Liver (tissue), 9 donors: ENCODE data around the gene ALK. TPM values are rescaled to one million over a fixed set of nuclear protein-coding genes. Genes with fewer than 3 reads are reported as not detected.

Experiments
- DNase-seq: peaks from one replicate; pipeline ENCODE4 v3.0.0-alpha.2; 2017; ENCODE audit warnings: low spot score
- H3K27ac ChIP-seq, 2 donors: one replicate each; pipeline ENCODE4 v1.7.0; 2013; ENCODE audit warnings: inconsistent platforms in 2 of 2, low read length in 2 of 2, control low read depth in 1 of 2, low read depth in 1 of 2, mild to moderate bottlenecking in 1 of 2
- H3K27me3 ChIP-seq, 4 donors: one replicate each; pipeline versions ENCODE4 v1.6.1 to v1.7.0; 2013; ENCODE audit warnings: low read length in 3 of 4, inconsistent platforms in 1 of 4, mild to moderate bottlenecking in 1 of 4, moderate library complexity in 1 of 4; ENCODE audit not compliant: control insufficient read depth in 4 of 4, insufficient read depth in 4 of 4
- H3K36me3 ChIP-seq, 4 donors: one replicate each; pipeline versions ENCODE4 v1.6.1 to v1.7.0; 2013; ENCODE audit warnings: low read length in 3 of 4, mild to moderate bottlenecking in 3 of 4, low read depth in 1 of 4, moderate library complexity in 1 of 4; ENCODE audit not compliant: control insufficient read depth in 4 of 4, insufficient read depth in 3 of 4
- H3K4me1 ChIP-seq, 4 donors: one replicate each; pipeline versions ENCODE4 v1.6.1 to v1.7.0; 2013; ENCODE audit warnings: low read length in 3 of 4, mild to moderate bottlenecking in 3 of 4, moderate library complexity in 1 of 4; ENCODE audit not compliant: control insufficient read depth in 4 of 4, insufficient read depth in 4 of 4
- H3K4me3 ChIP-seq, 3 donors: one replicate each; pipeline versions ENCODE4 v1.6.1 to v1.7.0; 2013; ENCODE audit warnings: low read length in 3 of 3, control low read depth in 1 of 3, low read depth in 1 of 3, mild to moderate bottlenecking in 1 of 3
- H3K9ac ChIP-seq, 2 donors: one replicate each; pipeline ENCODE4 v1.7.0; 2013; ENCODE audit warnings: low read length in 2 of 2, mild to moderate bottlenecking in 2 of 2, moderate library complexity in 2 of 2, control low read depth in 1 of 2, low read depth in 1 of 2
- H3K9me3 ChIP-seq, 4 donors: one replicate each; pipeline versions ENCODE4 v1.6.1 to v1.7.0; 2013; ENCODE audit warnings: low read length in 3 of 4; ENCODE audit not compliant: control insufficient read depth in 4 of 4
- ATF3 ChIP-seq: IDR thresholded peaks from 2 replicates; pipeline ENCODE4 v1.6.1; 2016; ENCODE audit warnings: antibody characterized with exemption
- CTCF ChIP-seq: fragments of 150-350 bp; IDR thresholded peaks from 2 replicates; pipeline ENCODE4 v1.5.1; 2017; ENCODE audit warnings: improper control_type of control experiment, low read depth, low read length; ENCODE audit not compliant: missing input control
- EGR1 ChIP-seq, 2 donors: IDR thresholded peaks; 2 replicates each; pipeline ENCODE4 v1.6.1; 2016 to 2018; ENCODE audit warnings: antibody characterized with exemption in 2 of 2, low read depth in 2 of 2
- FOXA1 ChIP-seq: IDR thresholded peaks from 2 replicates; pipeline ENCODE4 v1.6.1; 2016; ENCODE audit warnings: antibody characterized with exemption
- FOXA2 ChIP-seq: IDR thresholded peaks from 2 replicates; pipeline ENCODE4 v1.6.1; 2016; ENCODE audit warnings: antibody characterized with exemption
- HNF4A ChIP-seq, 2 donors: conservative IDR thresholded peaks; 2 replicates each; pipeline ENCODE4 v1.6.1; 2016; ENCODE audit warnings: antibody characterized with exemption in 2 of 2, mild to moderate bottlenecking in 2 of 2
- HNF4G ChIP-seq: IDR thresholded peaks from 2 replicates; pipeline ENCODE4 v1.6.1; 2016; ENCODE audit warnings: antibody characterized with exemption
- JUND ChIP-seq, 2 donors: IDR thresholded peaks; 2 replicates each; pipeline ENCODE4 v1.6.1; 2016; ENCODE audit warnings: antibody characterized with exemption in 2 of 2
- MAX ChIP-seq: IDR thresholded peaks from 2 replicates; pipeline ENCODE4 v1.6.1; 2016; ENCODE audit warnings: antibody characterized with exemption
- NR2F2 ChIP-seq: IDR thresholded peaks from 2 replicates; pipeline ENCODE4 v1.6.1; 2016; ENCODE audit warnings: antibody characterized with exemption
- RAD21 ChIP-seq, 2 donors: IDR thresholded peaks; 2 replicates each; pipeline ENCODE4 v1.6.1; 2016; ENCODE audit warnings: antibody characterized with exemption in 2 of 2, mild to moderate bottlenecking in 2 of 2
- REST ChIP-seq: IDR thresholded peaks from 2 replicates; pipeline ENCODE4 v1.6.1; 2016; ENCODE audit warnings: antibody characterized with exemption, mild to moderate bottlenecking
- RXRA ChIP-seq, 2 donors: IDR thresholded peaks; 2 replicates each; pipeline ENCODE4 v1.6.1; 2017 to 2018; ENCODE audit warnings: antibody characterized with exemption in 2 of 2, mild to moderate bottlenecking in 1 of 2
- SP1 ChIP-seq: IDR thresholded peaks from 2 replicates; pipeline ENCODE4 v1.6.1; 2018; ENCODE audit warnings: antibody characterized with exemption, mild to moderate bottlenecking
- TAF1 ChIP-seq: conservative IDR thresholded peaks from 2 replicates; pipeline ENCODE4 v1.6.1; 2016; ENCODE audit warnings: antibody characterized with exemption, mild to moderate bottlenecking
- YY1 ChIP-seq: IDR thresholded peaks from 2 replicates; pipeline ENCODE4 v1.6.1; 2016; ENCODE audit warnings: antibody characterized with exemption, mild to moderate bottlenecking
- ZBTB33 ChIP-seq: IDR thresholded peaks from 2 replicates; pipeline ENCODE4 v1.6.1; 2016; ENCODE audit warnings: antibody characterized with exemption
- WGBS: extraction: QIAGEN DNeasy Blood & Tissue Kit; methylation state at CpG from one replicate; pipeline ENCODE4 v1.1.7; 2013; 5-methylcytosine and 5-hydroxymethylcytosine counted together
- polyA plus RNA-seq, 2 donors: library from polyadenylated mRNA; stranded (reverse) in 1 of 2; unstranded in 1 of 2; fragments of 200-250 nt in 1 of 2; fragments of >200 nt in 1 of 2; fragmentation: Nextera tagmentation in 1 of 2; extraction: Ambion mirVana in 1 of 2; gene quantifications; one replicate each; pipeline versions ENCODE4 v1.2.1 to v1.2.3, GENCODE V29; 2013 to 2015
- total RNA-seq, 2 donors: library from RNA; depleted of rRNA; stranded (reverse); fragments of >200 nt; gene quantifications; one replicate each; pipeline ENCODE4 v1.2.3, GENCODE V29; 2014
- donor health status: healthy.
- donor health status: healthy.
- donor health status: healthy.
- donor health status: healthy.
- donor health status: healthy.

ALK gene
- total and polyA plus RNA-seq, 4 donors, result under 0.01 TPM; not detected in 3

GRCh38 chr2:29817299-29817698, 104.1 kb downstream of the ALK start (continued):
- no peak for TF ChIP-seq ZBTB33
- TF ChIP-seq CTCF, result no peak
- TF ChIP-seq TAF1, result no peak
- no peak for TF ChIP-seq FOXA1
- TF ChIP-seq RXRA (IDR thresholded peaks at IDR 0.05), result no peak

- DNase-seq, result no peak
- no peak overlapping the region for H3K9ac ChIP-seq
- no peaks in the 10 kb centered on the region for H3K9me3 ChIP-seq
- H3K27me3 ChIP-seq, result no peaks in the 10 kb centered on the region
- H3K4me1 ChIP-seq, result peaks cover 7 to 20% (median 13%) of the 10 kb centered on the region in 4 donors
- no peaks in the 10 kb centered on the region for H3K36me3 ChIP-seq
- WGBS, result 62% methylated on average over 4 of the region's 4 CpGs
- no peak overlapping the region for H3K27ac ChIP-seq
- TF ChIP-seq RAD21 (IDR thresholded peaks at IDR 0.05) (no peak), HNF4A (conservative IDR thresholded peaks at IDR 0.05) (no peak), HNF4G (no peak), TAF1 (no peak), EGR1 (IDR thresholded peaks at IDR 0.05; ENCODE audit: low read depth in 2 of 2) (no peak), FOXA2 (no peak), SP1 (no peak), REST (no peak), YY1 (no peak), FOXA1 (no peak), RXRA (IDR thresholded peaks at IDR 0.05) (no peak), NR2F2 (no peak), JUND (IDR thresholded peaks at IDR 0.05) (no peak)
- no peak overlapping the region for H3K4me3 ChIP-seq
Measured at GRCh38 chr2:29816651-29817050, 104.7 kb downstream of the ALK start.

- Histone ChIP-seq H3K4me3 (no peak overlapping the region), H3K27ac (no peak overlapping the region), H3K27me3 (no peaks in the 10 kb centered on the region), H3K4me1 (peaks cover 0 to 3% (median 0%) of the 10 kb centered on the region in 4 donors), H3K36me3 (no peaks in the 10 kb centered on the region), H3K9me3 (no peaks in the 10 kb centered on the region), H3K9ac (no peak overlapping the region)
- WGBS, result 17% methylated on average over 1 of the region's 1 CpG
- no peak for DNase-seq
- TF ChIP-seq MAX, result no peak
- no peak for TF ChIP-seq JUND (IDR thresholded peaks at IDR 0.05)
- no peak for TF ChIP-seq REST
- no peak for TF ChIP-seq HNF4A (conservative IDR thresholded peaks at IDR 0.05)
- TF ChIP-seq RAD21 (IDR thresholded peaks at IDR 0.05), result no peak
- TF ChIP-seq YY1, result no peak
- no peak for TF ChIP-seq ATF3
- TF ChIP-seq FOXA1, result no peak
- no peak for TF ChIP-seq TAF1
- TF ChIP-seq CTCF, result no peak
- TF ChIP-seq NR2F2, result no peak
- no peak for TF ChIP-seq EGR1 (IDR thresholded peaks at IDR 0.05; ENCODE audit: low read depth in 2 of 2)
- TF ChIP-seq RXRA (IDR thresholded peaks at IDR 0.05), result no peak
Measured at GRCh38 chr2:29811378-29811777, 110.0 kb downstream of the ALK start.
